WTC11 (cell line): Measurements from ENCODE around the gene IRX3. TPM values are rescaled to one million over a fixed set of nuclear protein-coding genes. Genes with fewer than 3 reads are reported as not detected.

Experiments used
- ATAC-seq: fragments of 200-7000 bp; cut with Tn5 transposase; 2 replicates; pipeline ENCODE4 v1.10.0; 2021; ENCODE audit warnings: mild to moderate bottlenecking, moderate library complexity
- CTCF ChIA-PET: fragments of 300-600 bp; sonication (Branson Sonifier 250); formaldehyde crosslinking; loops from one replicate; lab custom pipeline; 2021; ENCODE audit warnings: antibody characterized with exemption; lab: Charles Lee
- POLR2A ChIA-PET: fragments of 350-600 bp; sonication (Branson Sonifier 250); formaldehyde crosslinking; loops from one replicate; lab custom pipeline; 2021; ENCODE audit warnings: antibody characterized with exemption; lab: Charles Lee
- DNase-seq: peaks from one replicate; pipeline ENCODE4 v3.0.0; 2021; ENCODE audit warnings: low spot score
- H3K27ac Mint-ChIP-seq: 2 replicates; pipeline ENCODE4 v1.8.0; 2021; ENCODE audit warnings: mixed read lengths
- H3K27me3 Mint-ChIP-seq: 2 replicates; pipeline ENCODE4 v1.8.0; 2021; ENCODE audit warnings: low read depth, mild to moderate bottlenecking, moderate library complexity, mixed read lengths
- H3K36me3 Mint-ChIP-seq: 2 replicates; pipeline ENCODE4 v1.8.0; 2021; ENCODE audit warnings: mixed read lengths
- H3K4me1 Mint-ChIP-seq: 2 replicates; pipeline ENCODE4 v1.8.0; 2022; ENCODE audit warnings: mixed read lengths
- H3K4me3 Mint-ChIP-seq: 2 replicates; pipeline ENCODE4 v1.8.0; 2021; ENCODE audit warnings: mild to moderate bottlenecking, moderate library complexity, mixed read lengths
- H3K9me3 Mint-ChIP-seq: 2 replicates; pipeline ENCODE4 v1.8.0; 2021; ENCODE audit warnings: mixed read lengths
- ATF6 ChIP-seq: sonication (generic); formaldehyde crosslinking; IDR thresholded peaks from 2 replicates; pipeline ENCODE4 v1.8.1; 2023; ENCODE audit warnings: mild to moderate bottlenecking, missing genetic modification reagents
- E2F4 ChIP-seq: sonication (generic); formaldehyde crosslinking; IDR thresholded peaks from 2 replicates; pipeline ENCODE4 v1.8.1; 2022; ENCODE audit warnings: low read depth, mild to moderate bottlenecking, moderate library complexity, missing genetic modification reagents, borderline replicate concordance
- ETV6 ChIP-seq: sonication (generic); formaldehyde crosslinking; IDR thresholded peaks from 2 replicates; pipeline ENCODE4 v1.8.1; 2022; ENCODE audit warnings: mild to moderate bottlenecking, missing genetic modification reagents
- FOXJ3 ChIP-seq: sonication (generic); formaldehyde crosslinking; IDR thresholded peaks from 2 replicates; pipeline ENCODE4 v1.9.0; 2021; ENCODE audit warnings: missing genetic modification reagents, mild to moderate bottlenecking, borderline replicate concordance
- FOXP4 ChIP-seq: sonication (generic); formaldehyde crosslinking; IDR thresholded peaks from 2 replicates; pipeline ENCODE4 v1.8.0; 2022; ENCODE audit warnings: mild to moderate bottlenecking, missing genetic modification reagents
- MXD4 ChIP-seq: fragments of 250-450 bp; sonication (Bioruptor Pico); IDR thresholded peaks from 2 replicates; pipeline ENCODE4 v1.8.0; 2021; ENCODE audit warnings: mild to moderate bottlenecking, moderate library complexity, borderline replicate concordance
- PRRX2 ChIP-seq: fragments of 250-450 bp; sonication (Bioruptor Pico); IDR thresholded peaks from 2 replicates; pipeline ENCODE4 v1.8.0; 2021; ENCODE audit warnings: mild to moderate bottlenecking
- RELA ChIP-seq: sonication (generic); formaldehyde crosslinking; IDR thresholded peaks from 2 replicates; pipeline ENCODE4 v1.8.1; 2022; ENCODE audit warnings: missing genetic modification reagents, mild to moderate bottlenecking, borderline replicate concordance
- SMAD4 ChIP-seq: sonication (generic); formaldehyde crosslinking; IDR thresholded peaks from 2 replicates; pipeline ENCODE4 v1.8.0; 2022; ENCODE audit warnings: mild to moderate bottlenecking, missing genetic modification reagents
- SP1 ChIP-seq: sonication (generic); formaldehyde crosslinking; conservative IDR thresholded peaks from 2 replicates; pipeline ENCODE4 v1.8.1; 2022; ENCODE audit warnings: missing genetic modification reagents
- TCF7 ChIP-seq: sonication (generic); formaldehyde crosslinking; IDR thresholded peaks from 2 replicates; pipeline ENCODE4 v1.8.0; 2022; ENCODE audit warnings: mild to moderate bottlenecking, low read depth, missing genetic modification reagents, moderate library complexity
- TEAD4 ChIP-seq: sonication (generic); formaldehyde crosslinking; IDR thresholded peaks from 2 replicates; pipeline ENCODE4 v1.8.0; 2022; ENCODE audit warnings: mild to moderate bottlenecking, missing genetic modification reagents
- ZMAT4 ChIP-seq: fragments of 250-450 bp; sonication (Bioruptor Pico); IDR thresholded peaks from 2 replicates; pipeline ENCODE4 v1.9.0; 2021; ENCODE audit warnings: mild to moderate bottlenecking
- ZNF232 ChIP-seq: sonication (generic); formaldehyde crosslinking; IDR thresholded peaks from 2 replicates; pipeline ENCODE4 v1.8.0; 2022; ENCODE audit warnings: mild to moderate bottlenecking, missing genetic modification reagents
- ZNF263 ChIP-seq: sonication (generic); formaldehyde crosslinking; IDR thresholded peaks from 2 replicates; pipeline ENCODE4 v1.8.1; 2022; ENCODE audit warnings: low read depth, mild to moderate bottlenecking, moderate library complexity, missing genetic modification reagents
- total RNA-seq: library from RNA; stranded (reverse); gene quantifications from 3 replicates; pipeline ENCODE4 v1.2.3, GENCODE V29; 2021
- TF ChIP-seq, protein P1 (sequence below): sonication (generic); formaldehyde crosslinking; IDR thresholded peaks from 2 replicates; pipeline ENCODE4 v1.8.1; 2022; ENCODE audit warnings: mild to moderate bottlenecking, moderate library complexity, missing genetic modification reagents
- TF ChIP-seq, protein P2 (sequence below): fragments of 250-450 bp; sonication (Bioruptor Pico); IDR thresholded peaks from 2 replicates; pipeline ENCODE4 v1.9.0; 2021; ENCODE audit warnings: mild to moderate bottlenecking
- TF ChIP-seq, protein P3 (sequence below): sonication (generic); formaldehyde crosslinking; IDR thresholded peaks from 2 replicates; pipeline ENCODE4 v1.8.0; 2023; ENCODE audit warnings: mild to moderate bottlenecking, missing genetic modification reagents
- TF ChIP-seq, protein P4 (sequence below): sonication (generic); formaldehyde crosslinking; IDR thresholded peaks from 2 replicates; pipeline ENCODE4 v1.8.0; 2022; ENCODE audit warnings: mild to moderate bottlenecking, missing genetic modification reagents

IRX3 gene
- total RNA-seq, 1 experiment from 2014 or later = 1.1 TPM

DNA sequence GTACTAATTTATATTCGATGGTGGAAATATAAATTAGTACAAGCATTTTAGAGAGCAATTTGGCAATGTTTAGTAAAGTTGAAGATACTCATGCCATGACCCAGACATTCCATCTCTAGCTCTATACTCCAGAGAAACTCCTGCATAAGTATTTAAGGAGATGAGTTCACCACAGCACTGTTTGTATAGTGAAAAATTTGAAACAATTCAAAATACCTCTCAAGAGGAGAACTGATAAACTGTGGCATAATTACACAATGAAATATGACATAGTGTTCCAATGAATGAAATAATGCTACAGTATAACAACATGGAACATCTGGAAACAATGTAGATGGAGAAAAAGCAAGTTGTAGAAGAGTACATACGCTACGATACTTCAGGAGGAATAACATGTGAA lies 48.6 kb upstream of the IRX3 start:
- DNase-seq (no peak), ATAC-seq (no peak)
- 0 out of 2 replicates have a peak, but pooled peaks cover 3% of the 10 kb centered on the region for H3K9me3 Mint-ChIP-seq
- H3K4me3 Mint-ChIP-seq = no peak overlapping the region
- H3K4me1 Mint-ChIP-seq = peaks cover 52% of the 10 kb centered on the region
- POLR2A ChIA-PET = no interaction called here
- TF ChIP-seq SP1 (CRISPR knock-in tag) (no peak), FOXJ3 (CRISPR knock-in tag) (no peak), ZNF232 (no peak), SMAD4 (CRISPR knock-in tag) (no peak), TCF7 (CRISPR knock-in tag) (no peak), ZNF263 (no peak), FOXP4 (CRISPR knock-in tag) (no peak), MXD4 (no peak), PRRX2 (no peak), ZMAT4 (no peak), ATF6 (no peak), ETV6 (CRISPR knock-in tag) (no peak), TEAD4 (CRISPR knock-in tag) (no peak), E2F4 (CRISPR knock-in tag) (no peak), RELA (CRISPR knock-in tag) (no peak)
- TF ChIP-seq, protein P1, sequence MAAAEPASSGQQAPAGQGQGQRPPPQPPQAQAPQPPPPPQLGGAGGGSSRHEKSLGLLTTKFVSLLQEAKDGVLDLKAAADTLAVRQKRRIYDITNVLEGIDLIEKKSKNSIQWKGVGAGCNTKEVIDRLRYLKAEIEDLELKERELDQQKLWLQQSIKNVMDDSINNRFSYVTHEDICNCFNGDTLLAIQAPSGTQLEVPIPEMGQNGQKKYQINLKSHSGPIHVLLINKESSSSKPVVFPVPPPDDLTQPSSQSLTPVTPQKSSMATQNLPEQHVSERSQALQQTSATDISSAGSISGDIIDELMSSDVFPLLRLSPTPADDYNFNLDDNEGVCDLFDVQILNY (CRISPR knock-in tag) = no peak
- TF ChIP-seq, protein P2, sequence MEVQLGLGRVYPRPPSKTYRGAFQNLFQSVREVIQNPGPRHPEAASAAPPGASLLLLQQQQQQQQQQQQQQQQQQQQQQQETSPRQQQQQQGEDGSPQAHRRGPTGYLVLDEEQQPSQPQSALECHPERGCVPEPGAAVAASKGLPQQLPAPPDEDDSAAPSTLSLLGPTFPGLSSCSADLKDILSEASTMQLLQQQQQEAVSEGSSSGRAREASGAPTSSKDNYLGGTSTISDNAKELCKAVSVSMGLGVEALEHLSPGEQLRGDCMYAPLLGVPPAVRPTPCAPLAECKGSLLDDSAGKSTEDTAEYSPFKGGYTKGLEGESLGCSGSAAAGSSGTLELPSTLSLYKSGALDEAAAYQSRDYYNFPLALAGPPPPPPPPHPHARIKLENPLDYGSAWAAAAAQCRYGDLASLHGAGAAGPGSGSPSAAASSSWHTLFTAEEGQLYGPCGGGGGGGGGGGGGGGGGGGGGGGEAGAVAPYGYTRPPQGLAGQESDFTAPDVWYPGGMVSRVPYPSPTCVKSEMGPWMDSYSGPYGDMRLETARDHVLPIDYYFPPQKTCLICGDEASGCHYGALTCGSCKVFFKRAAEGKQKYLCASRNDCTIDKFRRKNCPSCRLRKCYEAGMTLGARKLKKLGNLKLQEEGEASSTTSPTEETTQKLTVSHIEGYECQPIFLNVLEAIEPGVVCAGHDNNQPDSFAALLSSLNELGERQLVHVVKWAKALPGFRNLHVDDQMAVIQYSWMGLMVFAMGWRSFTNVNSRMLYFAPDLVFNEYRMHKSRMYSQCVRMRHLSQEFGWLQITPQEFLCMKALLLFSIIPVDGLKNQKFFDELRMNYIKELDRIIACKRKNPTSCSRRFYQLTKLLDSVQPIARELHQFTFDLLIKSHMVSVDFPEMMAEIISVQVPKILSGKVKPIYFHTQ (CRISPR knock-in tag) = no peak
- TF ChIP-seq, protein P3, sequence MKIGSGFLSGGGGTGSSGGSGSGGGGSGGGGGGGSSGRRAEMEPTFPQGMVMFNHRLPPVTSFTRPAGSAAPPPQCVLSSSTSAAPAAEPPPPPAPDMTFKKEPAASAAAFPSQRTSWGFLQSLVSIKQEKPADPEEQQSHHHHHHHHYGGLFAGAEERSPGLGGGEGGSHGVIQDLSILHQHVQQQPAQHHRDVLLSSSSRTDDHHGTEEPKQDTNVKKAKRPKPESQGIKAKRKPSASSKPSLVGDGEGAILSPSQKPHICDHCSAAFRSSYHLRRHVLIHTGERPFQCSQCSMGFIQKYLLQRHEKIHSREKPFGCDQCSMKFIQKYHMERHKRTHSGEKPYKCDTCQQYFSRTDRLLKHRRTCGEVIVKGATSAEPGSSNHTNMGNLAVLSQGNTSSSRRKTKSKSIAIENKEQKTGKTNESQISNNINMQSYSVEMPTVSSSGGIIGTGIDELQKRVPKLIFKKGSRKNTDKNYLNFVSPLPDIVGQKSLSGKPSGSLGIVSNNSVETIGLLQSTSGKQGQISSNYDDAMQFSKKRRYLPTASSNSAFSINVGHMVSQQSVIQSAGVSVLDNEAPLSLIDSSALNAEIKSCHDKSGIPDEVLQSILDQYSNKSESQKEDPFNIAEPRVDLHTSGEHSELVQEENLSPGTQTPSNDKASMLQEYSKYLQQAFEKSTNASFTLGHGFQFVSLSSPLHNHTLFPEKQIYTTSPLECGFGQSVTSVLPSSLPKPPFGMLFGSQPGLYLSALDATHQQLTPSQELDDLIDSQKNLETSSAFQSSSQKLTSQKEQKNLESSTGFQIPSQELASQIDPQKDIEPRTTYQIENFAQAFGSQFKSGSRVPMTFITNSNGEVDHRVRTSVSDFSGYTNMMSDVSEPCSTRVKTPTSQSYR = no peak
- TF ChIP-seq, protein P4, sequence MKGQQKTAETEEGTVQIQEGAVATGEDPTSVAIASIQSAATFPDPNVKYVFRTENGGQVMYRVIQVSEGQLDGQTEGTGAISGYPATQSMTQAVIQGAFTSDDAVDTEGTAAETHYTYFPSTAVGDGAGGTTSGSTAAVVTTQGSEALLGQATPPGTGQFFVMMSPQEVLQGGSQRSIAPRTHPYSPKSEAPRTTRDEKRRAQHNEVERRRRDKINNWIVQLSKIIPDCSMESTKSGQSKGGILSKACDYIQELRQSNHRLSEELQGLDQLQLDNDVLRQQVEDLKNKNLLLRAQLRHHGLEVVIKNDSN (CRISPR knock-in tag) = no peak
- peaks cover 93% of the 10 kb centered on the region for H3K27me3 Mint-ChIP-seq
- CTCF ChIA-PET = no interaction called here
- H3K27ac Mint-ChIP-seq = no peak overlapping the region
- H3K36me3 Mint-ChIP-seq = no peaks in the 10 kb centered on the region
